Kidney epithelial cell (primary cell): ENCODE data around the gene PRKG1. TPM values are rescaled to one million over a fixed set of nuclear protein-coding genes. Genes with fewer than 3 reads are reported as not detected.

Experiments used
- DNase-seq: peaks from one replicate; pipeline ENCODE4 v3.0.0-alpha.2; 2010; ENCODE audit warnings: low read depth
- H3K27me3 ChIP-seq: 2 replicates; pipeline ENCODE4 v1.6.0; 2011; ENCODE audit warnings: low read length; ENCODE audit not compliant: control insufficient read depth, insufficient read depth
- H3K36me3 ChIP-seq: 2 replicates; pipeline ENCODE4 v1.5.1; 2011; ENCODE audit warnings: low read length; ENCODE audit not compliant: control insufficient read depth, insufficient read depth
- H3K4me3 ChIP-seq: 2 replicates; pipeline ENCODE4 v1.5.1; 2011; ENCODE audit warnings: low read depth, mild to moderate bottlenecking, control low read depth, low read length
- total RNA-seq: library from RNA; depleted of rRNA; stranded (reverse); fragments of >200 nt; gene quantifications from 2 replicates; pipeline ENCODE4 v1.2.3, GENCODE V29; 2015
- TF ChIP-seq, protein P1 (sequence below): IDR thresholded peaks from 2 replicates; pipeline ENCODE4 v1.5.1; 2011; ENCODE audit warnings: mild to moderate bottlenecking, moderate library complexity, low read length, control low read depth, inconsistent platforms; ENCODE audit not compliant: insufficient read depth, poor library complexity, severe bottlenecking

PRKG1 gene
- total RNA-seq, 1 donor from 2014 or later: 1.3 TPM

DNA sequence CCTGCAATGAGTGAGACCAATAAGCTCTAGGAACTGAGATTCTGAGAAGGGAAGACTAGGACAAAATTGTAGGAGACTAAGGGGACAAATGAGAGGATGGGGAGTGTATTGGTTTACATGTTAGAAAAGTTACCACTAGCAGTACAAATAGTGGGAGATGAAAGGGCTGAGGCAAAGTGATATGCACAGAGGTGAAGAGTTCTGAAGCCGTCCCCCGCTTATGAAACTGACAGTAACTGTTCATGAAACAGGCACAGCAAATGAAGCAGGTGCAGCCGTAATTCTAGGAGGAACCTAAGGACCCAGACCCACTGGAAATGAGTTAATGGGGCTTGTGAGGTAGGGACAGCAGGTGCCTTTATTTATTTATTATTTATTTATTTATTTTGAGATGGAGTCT, 211.3 kb downstream of the PRKG1 start:
- DNase-seq: no peak
- TF ChIP-seq, protein P1, sequence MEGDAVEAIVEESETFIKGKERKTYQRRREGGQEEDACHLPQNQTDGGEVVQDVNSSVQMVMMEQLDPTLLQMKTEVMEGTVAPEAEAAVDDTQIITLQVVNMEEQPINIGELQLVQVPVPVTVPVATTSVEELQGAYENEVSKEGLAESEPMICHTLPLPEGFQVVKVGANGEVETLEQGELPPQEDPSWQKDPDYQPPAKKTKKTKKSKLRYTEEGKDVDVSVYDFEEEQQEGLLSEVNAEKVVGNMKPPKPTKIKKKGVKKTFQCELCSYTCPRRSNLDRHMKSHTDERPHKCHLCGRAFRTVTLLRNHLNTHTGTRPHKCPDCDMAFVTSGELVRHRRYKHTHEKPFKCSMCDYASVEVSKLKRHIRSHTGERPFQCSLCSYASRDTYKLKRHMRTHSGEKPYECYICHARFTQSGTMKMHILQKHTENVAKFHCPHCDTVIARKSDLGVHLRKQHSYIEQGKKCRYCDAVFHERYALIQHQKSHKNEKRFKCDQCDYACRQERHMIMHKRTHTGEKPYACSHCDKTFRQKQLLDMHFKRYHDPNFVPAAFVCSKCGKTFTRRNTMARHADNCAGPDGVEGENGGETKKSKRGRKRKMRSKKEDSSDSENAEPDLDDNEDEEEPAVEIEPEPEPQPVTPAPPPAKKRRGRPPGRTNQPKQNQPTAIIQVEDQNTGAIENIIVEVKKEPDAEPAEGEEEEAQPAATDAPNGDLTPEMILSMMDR: no peak
- H3K36me3 ChIP-seq: no peaks in the 10 kb centered on the region
- H3K27me3 ChIP-seq: no peaks in the 10 kb centered on the region
- H3K4me3 ChIP-seq: no peak overlapping the region

DNA sequence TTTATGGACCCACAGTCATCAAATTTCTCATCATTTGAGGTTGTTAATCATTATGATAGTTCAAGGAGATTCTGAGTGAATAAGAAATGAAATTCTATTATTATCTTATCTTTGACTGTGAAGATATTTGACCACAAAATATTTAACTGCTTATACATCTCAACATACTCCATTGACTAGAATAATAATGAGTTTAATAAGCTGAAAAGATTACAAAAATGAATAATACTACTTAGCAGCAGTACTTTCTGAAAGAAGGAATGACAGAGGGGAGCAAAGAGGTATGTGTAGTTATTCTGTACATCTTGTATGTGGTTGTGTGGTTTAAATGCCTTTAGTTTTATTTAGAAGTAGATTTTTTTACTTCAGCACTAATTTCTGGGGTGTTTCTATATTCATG, 214.2 kb downstream of the PRKG1 start:
- Histone ChIP-seq H3K27me3 (no peaks in the 10 kb centered on the region), H3K4me3 (no peak overlapping the region), H3K36me3 (no peaks in the 10 kb centered on the region)
- DNase-seq: no peak
- TF ChIP-seq, protein P1: no peak

DNA sequence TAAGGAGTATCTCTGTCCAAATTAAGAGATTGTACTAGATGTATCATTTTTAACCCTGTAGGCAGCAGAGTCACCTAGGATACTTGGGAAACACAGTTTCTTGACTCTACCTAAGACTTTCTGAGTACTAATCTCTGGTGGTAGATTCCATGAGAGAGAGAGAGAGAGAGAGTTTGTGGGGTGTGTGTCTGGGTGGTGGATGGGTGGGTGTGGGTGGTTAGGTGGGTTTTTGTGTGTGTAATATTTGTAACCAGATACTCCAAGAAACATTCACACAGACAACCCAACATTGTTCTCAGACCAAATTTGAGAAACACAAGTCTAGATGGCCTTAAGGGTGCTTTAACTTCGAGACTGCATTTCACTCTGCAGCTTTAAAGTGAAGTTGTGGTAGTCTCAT, 215.2 kb downstream of the PRKG1 start:
- no peak for DNase-seq
- TF ChIP-seq, protein P1: no peak
- Histone ChIP-seq H3K4me3 (no peak overlapping the region), H3K36me3 (no peaks in the 10 kb centered on the region), H3K27me3 (no peaks in the 10 kb centered on the region)

- Histone ChIP-seq H3K36me3 (no peaks in the 10 kb centered on the region), H3K4me3 (no peak overlapping the region), H3K27me3 (no peaks in the 10 kb centered on the region)
- DNase-seq: no peak
- TF ChIP-seq, protein P1: no peak
Measured at GRCh38 chr10:51291961-51292360, 217.7 kb downstream of the PRKG1 start.

GRCh38 chr10:51297438-51297837, 223.2 kb downstream of the PRKG1 start:
- Histone ChIP-seq H3K27me3 (no peaks in the 10 kb centered on the region), H3K36me3 (no peaks in the 10 kb centered on the region), H3K4me3 (no peak overlapping the region)
- no peak for DNase-seq
- TF ChIP-seq, protein P1: no peak

DNA sequence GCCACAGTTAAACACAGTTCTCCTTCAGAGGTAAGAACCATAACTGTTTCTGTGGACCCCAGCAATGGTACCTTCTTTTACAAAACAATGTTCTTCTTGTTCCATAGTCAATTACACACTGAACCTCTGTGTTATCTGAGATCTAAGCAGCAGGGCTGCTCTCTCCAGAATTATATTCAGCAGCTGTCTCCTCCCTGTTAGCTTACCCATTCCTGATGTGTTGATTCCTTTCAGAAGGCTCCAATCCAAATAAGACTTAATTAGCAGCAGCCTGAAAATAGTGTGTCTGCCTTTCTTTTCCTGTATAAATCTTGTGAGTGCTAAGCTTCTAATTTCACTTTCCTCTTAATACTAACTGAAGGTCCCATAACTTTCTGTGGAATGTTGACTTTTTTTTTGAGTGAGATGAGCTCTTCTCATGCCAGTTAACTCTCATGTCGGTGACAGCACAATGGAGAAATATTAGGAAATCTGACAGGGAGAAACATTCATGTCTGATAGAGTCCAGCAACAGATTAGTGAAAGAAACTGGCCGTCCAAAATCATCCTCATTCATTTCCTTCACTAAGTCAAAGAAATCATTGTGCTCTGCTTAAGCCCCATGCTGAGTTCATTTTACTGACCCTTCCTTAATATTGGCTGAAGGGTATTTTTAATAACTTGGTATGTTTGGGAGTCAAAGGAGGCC, 226.5 kb downstream of the PRKG1 start:
- Histone ChIP-seq H3K36me3 (no peaks in the 10 kb centered on the region), H3K27me3 (no peaks in the 10 kb centered on the region), H3K4me3 (no peak overlapping the region)
- TF ChIP-seq, protein P1: no peak
- DNase-seq: no peak
